ENCODE results near the gene GNAI3. TPM values are rescaled to one million over a fixed set of nuclear protein-coding genes. Genes with fewer than 3 reads are reported as not detected.
"Not testable (repeated sequence)": the region's sequence is repeated elsewhere in the genome, so short reads cannot be mapped to it uniquely, and the experiment has no call there.

GNAI3 gene
- polyA plus RNA-seq, 1 experiment = 4.7 TPM

- CTCF ChIA-PET = interaction anchor here (1.2 to 10.9 kb wide), 7 partner anchors 8 to 327 kb away, joined by 3 to 210 read pairs (median 4); partner anchors contain the start of gene AHCYL1
- TF ChIP-seq, protein P1, sequence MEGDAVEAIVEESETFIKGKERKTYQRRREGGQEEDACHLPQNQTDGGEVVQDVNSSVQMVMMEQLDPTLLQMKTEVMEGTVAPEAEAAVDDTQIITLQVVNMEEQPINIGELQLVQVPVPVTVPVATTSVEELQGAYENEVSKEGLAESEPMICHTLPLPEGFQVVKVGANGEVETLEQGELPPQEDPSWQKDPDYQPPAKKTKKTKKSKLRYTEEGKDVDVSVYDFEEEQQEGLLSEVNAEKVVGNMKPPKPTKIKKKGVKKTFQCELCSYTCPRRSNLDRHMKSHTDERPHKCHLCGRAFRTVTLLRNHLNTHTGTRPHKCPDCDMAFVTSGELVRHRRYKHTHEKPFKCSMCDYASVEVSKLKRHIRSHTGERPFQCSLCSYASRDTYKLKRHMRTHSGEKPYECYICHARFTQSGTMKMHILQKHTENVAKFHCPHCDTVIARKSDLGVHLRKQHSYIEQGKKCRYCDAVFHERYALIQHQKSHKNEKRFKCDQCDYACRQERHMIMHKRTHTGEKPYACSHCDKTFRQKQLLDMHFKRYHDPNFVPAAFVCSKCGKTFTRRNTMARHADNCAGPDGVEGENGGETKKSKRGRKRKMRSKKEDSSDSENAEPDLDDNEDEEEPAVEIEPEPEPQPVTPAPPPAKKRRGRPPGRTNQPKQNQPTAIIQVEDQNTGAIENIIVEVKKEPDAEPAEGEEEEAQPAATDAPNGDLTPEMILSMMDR (IDR thresholded peaks at IDR 0.05; ENCODE audit: insufficient read depth, low read depth, low read length) = no peak
- Histone ChIP-seq H3K36me3 (ENCODE audit: control insufficient read depth, insufficient read depth, low read length) (no peaks in the 10 kb centered on the region), H3K27me3 (ENCODE audit: control insufficient read depth, insufficient read depth, low read length) (no peaks in the 10 kb centered on the region), H3K4me3 (ENCODE audit: low read depth, low read length) (no peak overlapping the region)
- POLR2A ChIA-PET = no interaction called here
- no peak for DNase-seq (ENCODE audit: low read depth)
These were observed 109.0 kb downstream of the GNAI3 start for GRCh38 chr1:109657395-109657794.

GRCh38 chr1:109657970-109658369 lies 109.6 kb downstream of the GNAI3 start:
- TF ChIP-seq, protein P1 (IDR thresholded peaks at IDR 0.05; ENCODE audit: insufficient read depth, low read depth, low read length) = no peak
- DNase-seq (ENCODE audit: low read depth) = no peak
- POLR2A ChIA-PET = no interaction called here
- H3K27me3 ChIP-seq (ENCODE audit: control insufficient read depth, insufficient read depth, low read length) = no peaks in the 10 kb centered on the region
- no peak overlapping the region for H3K4me3 ChIP-seq (ENCODE audit: low read depth, low read length)
- CTCF ChIA-PET = interaction anchor here (0.6 to 10.9 kb wide), 9 partner anchors 8 to 462 kb away, joined by 3 to 210 read pairs (median 4); partner anchors contain the start of genes AHCYL1 and PSRC1
- H3K36me3 ChIP-seq (ENCODE audit: control insufficient read depth, insufficient read depth, low read length) = no peaks in the 10 kb centered on the region

DNA sequence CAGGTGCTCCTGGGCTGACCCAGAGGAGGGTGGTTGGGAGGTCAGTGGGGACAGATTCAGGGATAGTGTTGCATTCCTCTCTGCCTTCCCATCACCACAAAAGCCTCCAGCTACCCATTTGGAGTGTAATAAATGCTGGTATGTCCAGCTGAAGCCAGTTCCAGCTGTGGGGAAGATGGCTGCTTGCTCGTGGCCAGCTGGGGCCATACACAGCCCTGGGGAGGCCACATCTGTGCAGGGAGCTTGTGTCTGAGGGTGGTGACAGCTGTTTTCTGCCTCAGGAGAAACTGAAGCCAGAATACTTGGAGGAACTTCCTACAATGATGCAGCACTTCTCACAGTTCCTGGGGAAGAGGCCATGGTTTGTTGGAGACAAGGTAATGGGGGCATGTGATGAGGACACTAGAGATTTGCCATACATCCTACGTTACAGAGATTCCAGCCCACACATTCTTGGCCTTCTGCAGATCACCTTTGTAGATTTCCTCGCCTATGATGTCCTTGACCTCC lies 110.2 kb downstream of the GNAI3 start:
- POLR2A ChIA-PET = no interaction called here
- TF ChIP-seq, protein P1 (IDR thresholded peaks at IDR 0.05; ENCODE audit: insufficient read depth, low read depth, low read length) = no peak
- Histone ChIP-seq H3K27me3 (ENCODE audit: control insufficient read depth, insufficient read depth, low read length) (no peaks in the 10 kb centered on the region), H3K36me3 (ENCODE audit: control insufficient read depth, insufficient read depth, low read length) (no peaks in the 10 kb centered on the region), H3K4me3 (ENCODE audit: low read depth, low read length) (no peak overlapping the region)
- DNase-seq (ENCODE audit: low read depth) = no peak
- CTCF ChIA-PET = interaction anchor here (0.6 to 10.9 kb wide), 8 partner anchors 9 to 462 kb away, joined by 3 to 210 read pairs (median 4); partner anchors contain the start of genes AHCYL1 and PSRC1

DNA sequence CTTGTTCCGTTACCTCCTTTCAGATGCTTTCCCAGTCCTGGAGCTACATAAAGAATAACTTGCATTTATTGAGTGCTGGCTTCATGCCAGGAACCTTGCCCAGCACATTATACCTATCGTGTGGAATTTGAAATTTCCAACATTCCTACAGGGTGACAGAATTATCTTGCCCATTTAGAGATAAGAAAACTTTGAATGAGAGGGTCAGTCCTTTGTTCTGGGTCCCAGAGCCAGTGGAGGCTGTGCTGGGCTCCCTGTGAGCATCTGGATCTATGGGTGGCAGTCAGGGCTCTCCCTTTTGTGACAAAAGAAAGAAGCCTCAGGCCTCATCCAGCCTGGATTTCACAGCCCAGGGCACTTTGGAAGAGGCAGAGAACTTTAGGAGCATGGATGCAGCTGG lies 110.7 kb downstream of the GNAI3 start:
- H3K36me3 ChIP-seq (ENCODE audit: control insufficient read depth, insufficient read depth, low read length) = no peaks in the 10 kb centered on the region
- POLR2A ChIA-PET = no interaction called here

GRCh38 chr1:109659997-109660690 lies 111.7 kb downstream of the GNAI3 start:
- Histone ChIP-seq H3K27me3 (ENCODE audit: control insufficient read depth, insufficient read depth, low read length) (no peaks in the 10 kb centered on the region), H3K4me3 (ENCODE audit: low read depth, low read length) (no peak overlapping the region), H3K36me3 (ENCODE audit: control insufficient read depth, insufficient read depth, low read length) (no peaks in the 10 kb centered on the region)
- DNase-seq (ENCODE audit: low read depth) = no peak
- CTCF ChIA-PET = interaction anchor here (0.6 to 1.8 kb wide), 4 partner anchors 10 to 114 kb away, joined by 3 to 7 read pairs (median 5); no protein-coding TSS in a partner anchor
- TF ChIP-seq, protein P1 (IDR thresholded peaks at IDR 0.05; ENCODE audit: insufficient read depth, low read depth, low read length) = no peak
- POLR2A ChIA-PET = no interaction called here

More for the DNA sequence above, 110.7 kb downstream of the GNAI3 start:
- no peak overlapping the region for H3K4me3 ChIP-seq (ENCODE audit: low read depth, low read length)
- DNase-seq (ENCODE audit: low read depth) = no peak
- H3K27me3 ChIP-seq (ENCODE audit: control insufficient read depth, insufficient read depth, low read length) = no peaks in the 10 kb centered on the region
- CTCF ChIA-PET = interaction anchor here (0.9 to 1.9 kb wide), 5 partner anchors 9 to 376 kb away, joined by 3 to 8 read pairs (median 3); partner anchors contain the start of gene PSRC1
- TF ChIP-seq, protein P1 (IDR thresholded peaks at IDR 0.05; ENCODE audit: insufficient read depth, low read depth, low read length) = no peak

DNA sequence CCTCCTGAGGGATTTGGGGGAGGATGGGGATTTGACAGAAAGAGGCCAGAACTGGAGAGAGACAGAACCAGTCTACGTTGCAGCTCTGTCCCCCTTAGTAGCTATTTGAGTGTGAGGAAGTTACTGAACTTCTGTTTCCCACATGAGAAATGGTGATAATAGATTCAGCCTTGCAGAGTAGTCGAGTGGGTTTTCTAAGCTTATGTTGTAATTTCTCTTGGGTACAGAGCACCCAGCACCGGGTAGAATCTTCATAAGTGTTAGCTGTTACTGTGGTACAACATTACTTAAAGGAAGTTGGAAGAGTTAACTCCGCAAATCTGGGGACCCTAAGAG lies 112.2 kb downstream of the GNAI3 start:
- H3K36me3 ChIP-seq (ENCODE audit: control insufficient read depth, insufficient read depth, low read length); POLR2A ChIA-PET; H3K27me3 ChIP-seq (ENCODE audit: control insufficient read depth, insufficient read depth, low read length); H3K4me3 ChIP-seq (ENCODE audit: low read depth, low read length); DNase-seq (ENCODE audit: low read depth): not testable (repeated sequence)
- CTCF ChIA-PET = interaction anchor here (1.5 to 2.8 kb wide), 4 partner anchors 10 to 115 kb away, joined by 3 to 7 read pairs (median 5); no protein-coding TSS in a partner anchor
